GM21737 (cell line): ENCODE data around the gene NPBWR2.
"Not testable (repeated sequence)": the region's sequence is repeated elsewhere in the genome, so short reads cannot be mapped to it uniquely, and the experiment has no call there.

Experiments used
- ATAC-seq: cut with Tn5 transposase; IDR thresholded peaks from one replicate; pipeline ENCODE4 v1.9.1; 2021; ENCODE audit warnings: mild to moderate bottlenecking, moderate library complexity; ENCODE audit not compliant: unreplicated experiment

Gene NPBWR2

GRCh38 chr20:64119681-64120341, 12.4 kb upstream of the NPBWR2 start:
- peak; percentile 32 for ATAC-seq

GRCh38 chr20:64119301-64119680, 11.9 kb upstream of the NPBWR2 start:
- ATAC-seq: no peak

- ATAC-seq: not testable (repeated sequence)
Measured at GRCh38 chr20:64117432-64117777, 10.0 kb upstream of the NPBWR2 start.

DNA sequence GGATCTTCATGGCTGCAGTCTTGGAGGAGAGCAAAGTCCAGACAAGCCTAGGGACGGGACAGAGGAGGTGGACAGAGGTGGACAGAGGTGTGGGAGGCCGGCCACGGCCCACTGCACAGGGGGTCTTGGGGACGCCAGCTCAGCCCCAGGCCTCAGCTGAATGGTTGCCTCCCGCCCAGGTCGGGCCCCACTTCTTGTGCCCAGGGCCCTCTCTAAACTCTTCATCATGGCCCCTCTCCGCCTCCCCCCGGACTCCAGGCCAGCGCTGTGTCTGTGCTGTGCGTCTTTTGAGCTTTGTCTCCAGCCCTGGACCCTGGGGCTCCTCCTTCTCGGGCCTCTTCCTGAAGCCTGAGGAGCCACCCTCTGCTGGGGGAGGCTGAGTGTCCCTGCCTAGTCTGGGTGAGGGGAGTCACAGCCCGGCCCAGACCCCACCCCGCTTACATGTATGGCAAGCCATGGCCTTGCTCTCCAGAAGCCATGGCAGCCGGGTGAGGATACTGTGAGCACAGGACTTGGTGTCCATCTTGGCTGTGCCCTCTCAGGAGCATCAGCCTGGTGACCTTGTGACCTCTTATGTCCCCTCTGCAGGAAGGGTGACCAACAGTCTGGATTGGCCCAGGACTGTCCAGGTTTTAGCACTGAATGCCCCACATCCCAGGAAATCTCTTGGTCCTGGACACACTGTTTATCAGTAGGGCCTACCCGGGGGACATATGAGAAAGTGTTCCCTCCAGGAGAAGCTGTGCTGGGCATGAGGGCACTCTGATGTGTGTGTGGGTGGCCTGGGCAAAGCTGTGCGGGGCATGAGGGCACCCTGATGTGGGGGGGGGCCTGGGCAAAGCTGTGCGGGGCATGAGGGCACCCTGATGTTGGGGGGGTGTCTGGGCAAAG, 9.4 kb upstream of the NPBWR2 start:
- ATAC-seq: no peak

DNA sequence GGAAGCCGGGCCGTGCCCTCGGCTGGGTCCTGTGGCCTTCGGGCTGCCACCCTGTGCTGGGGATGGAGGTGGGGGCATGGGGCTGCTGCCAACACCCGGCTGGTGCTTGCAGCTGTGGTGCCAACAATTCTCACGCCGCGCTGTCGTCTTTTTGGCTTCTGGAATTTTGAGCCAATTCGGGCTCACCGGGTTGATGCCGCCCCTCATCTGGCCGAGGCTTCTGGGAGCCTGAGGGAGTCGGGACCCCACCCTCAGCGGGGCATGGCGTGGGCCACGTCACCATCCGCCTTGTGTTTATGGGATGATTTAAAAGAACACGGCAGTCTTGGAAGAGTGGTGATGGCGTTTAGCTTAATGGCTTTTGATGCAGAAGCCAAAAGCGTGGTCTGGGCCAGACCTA, 8.7 kb upstream of the NPBWR2 start:
- ATAC-seq: no peak

DNA sequence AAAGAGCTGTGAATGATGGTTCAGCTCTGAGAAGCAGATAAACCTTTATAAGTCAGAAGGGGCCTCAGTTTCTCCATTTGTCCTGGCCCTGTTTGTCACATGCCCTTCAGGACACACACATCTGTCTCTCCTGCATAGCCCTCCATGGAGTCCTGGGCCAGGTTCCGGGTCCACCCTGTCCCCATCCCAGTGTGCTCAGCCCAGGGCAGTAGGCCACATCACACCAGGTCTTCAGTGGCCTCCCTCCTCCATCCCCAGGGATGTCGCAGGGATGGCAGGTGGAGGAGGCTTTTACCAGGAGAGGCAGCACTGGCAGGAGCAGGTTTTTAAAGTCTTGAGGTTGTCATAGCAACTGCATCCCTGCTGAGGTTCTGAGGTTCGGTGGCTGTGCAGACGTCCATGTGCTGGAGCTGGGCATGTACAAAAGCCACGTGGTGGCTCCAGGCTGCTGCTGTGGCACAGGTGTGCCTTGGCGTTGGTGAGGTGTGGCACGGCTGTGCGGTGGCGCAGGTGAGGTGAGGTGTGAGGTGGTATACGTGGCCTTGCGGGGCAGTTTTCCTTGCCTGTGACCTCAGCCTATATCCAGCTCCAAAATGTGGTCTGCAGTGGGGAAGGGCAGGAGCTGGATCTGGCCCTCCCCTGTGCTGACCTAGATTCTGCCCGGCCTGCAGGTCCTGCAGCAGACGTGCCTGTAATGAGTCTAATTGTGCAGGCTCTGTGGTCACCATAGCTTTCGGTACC, 8.0 kb upstream of the NPBWR2 start:
- ATAC-seq: no peak

GRCh38 chr20:64114356-64114971, 7.1 kb upstream of the NPBWR2 start:
- ATAC-seq: no peak

GRCh38 chr20:64113796-64114355, 6.5 kb upstream of the NPBWR2 start:
- ATAC-seq: no peak

GRCh38 chr20:64113444-64113775, 6.0 kb upstream of the NPBWR2 start:
- ATAC-seq: no peak

GRCh38 chr20:64112691-64113443, 5.5 kb upstream of the NPBWR2 start:
- ATAC-seq: no peak

DNA sequence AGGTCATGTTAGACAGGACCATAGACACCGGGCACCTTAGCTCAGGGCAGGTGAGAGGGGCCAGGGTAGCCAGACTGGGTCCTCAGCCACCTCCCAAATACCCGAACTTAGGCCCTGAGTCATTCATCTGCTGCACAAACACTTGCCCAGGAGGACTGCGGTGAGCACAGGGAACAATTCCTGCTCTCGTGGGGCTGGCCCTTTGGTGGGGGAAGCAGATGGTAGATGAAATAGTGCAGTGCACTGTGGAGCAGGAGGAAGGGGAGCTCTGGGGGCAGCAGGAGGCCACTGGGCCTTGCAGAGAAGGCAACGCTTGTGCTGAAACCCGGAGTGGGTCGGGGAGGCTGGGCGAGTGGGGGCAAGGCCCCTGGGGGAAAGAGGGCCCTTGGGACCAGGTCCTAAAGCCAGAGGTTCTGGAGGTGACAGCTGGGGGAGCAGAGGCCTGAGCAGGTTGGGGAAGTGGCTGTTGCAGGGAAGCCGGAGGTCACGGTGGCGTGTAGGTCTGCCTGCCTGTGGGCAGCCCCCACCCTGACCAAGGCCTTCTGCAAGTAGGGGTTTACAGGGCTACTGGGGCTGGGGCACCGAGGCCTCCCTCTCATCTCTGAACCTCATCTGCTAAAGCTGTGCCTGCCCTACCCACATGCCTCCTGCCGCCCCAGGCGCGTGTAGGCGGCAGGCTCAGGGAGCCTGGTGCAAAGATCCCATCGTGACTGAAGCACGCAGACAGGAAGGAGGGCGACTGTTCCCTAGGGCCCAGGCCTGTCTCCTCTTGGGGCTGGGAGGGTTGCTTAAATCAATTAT, 4.7 kb upstream of the NPBWR2 start:
- ATAC-seq: no peak

GRCh38 chr20:64110411-64111068, 3.2 kb upstream of the NPBWR2 start:
- no peak for ATAC-seq

GRCh38 chr20:64109831-64110391, 2.5 kb upstream of the NPBWR2 start:
- no peak for ATAC-seq

GRCh38 chr20:64108731-64109681, 1.6 kb upstream of the NPBWR2 start:
- ATAC-seq: no peak

DNA sequence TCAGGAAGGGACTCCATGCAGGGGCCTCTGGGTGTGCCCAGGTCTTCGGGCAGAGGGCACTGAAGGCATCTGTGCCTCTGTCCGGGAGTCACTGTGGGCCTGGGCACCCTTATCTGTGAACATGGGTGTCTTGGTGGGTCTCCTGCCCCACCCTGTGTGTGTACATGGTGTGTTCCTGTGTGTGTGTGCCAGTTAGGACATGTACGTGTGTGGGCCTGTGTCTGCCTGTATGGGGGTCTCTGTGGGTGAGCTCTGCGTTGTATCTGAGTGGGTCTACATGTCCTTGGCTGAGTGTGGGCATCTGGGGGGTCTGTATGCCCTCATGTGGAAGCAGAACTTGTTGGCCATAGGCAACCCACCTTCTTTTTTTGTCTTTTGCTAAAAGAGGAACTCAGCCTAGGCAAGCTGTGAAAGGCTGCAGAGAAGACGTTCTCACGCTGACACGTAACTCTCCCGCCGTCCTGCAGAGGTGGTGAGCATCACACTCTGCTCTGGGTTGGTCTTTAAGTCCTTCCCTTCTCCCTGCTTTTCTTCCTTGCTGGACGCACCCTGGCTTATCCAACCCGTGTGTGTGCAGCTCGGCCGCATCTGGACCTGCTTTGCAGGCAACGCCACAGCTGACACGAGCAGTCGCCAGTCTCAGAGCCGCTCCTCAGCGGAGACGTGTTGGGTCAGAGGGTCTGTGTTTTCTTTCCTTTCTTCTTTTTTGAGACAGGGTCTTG, 532 bp upstream of the NPBWR2 start:
- ATAC-seq: no peak

DNA sequence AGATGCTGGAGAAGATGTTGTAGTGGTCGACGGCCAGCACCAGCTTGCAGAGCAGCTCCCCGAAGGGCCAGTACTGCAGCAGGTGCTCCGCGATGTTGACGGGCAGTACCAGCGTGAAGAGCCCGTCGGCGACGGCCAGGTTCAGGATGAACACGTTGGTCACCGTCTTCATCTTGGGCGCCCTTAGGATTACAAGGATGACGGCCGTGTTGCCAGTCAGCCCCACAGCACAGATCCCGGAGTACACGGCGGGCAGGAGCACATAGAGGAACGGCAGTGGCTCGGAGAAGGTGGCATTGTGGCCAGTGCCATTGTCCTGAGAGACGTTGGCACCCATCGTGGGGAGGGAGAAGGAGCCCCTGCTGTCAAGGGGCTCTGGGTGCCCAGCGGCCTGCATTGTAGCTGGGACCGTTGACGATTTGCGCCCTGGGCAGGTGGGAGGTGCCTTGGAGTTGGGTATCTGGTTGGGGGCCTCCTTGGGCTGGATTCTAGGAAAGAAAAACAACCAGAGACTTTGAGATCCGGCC, 867 bp downstream of the NPBWR2 start:
- ATAC-seq: no peak
